ENCODE data around the gene SLC3A2. TPM values are rescaled to one million over a fixed set of nuclear protein-coding genes. Genes with fewer than 3 reads are reported as not detected.
A peak's percentile ranks its signal among the peaks of the same experiment; 100 is the strongest.

Gene SLC3A2
- total and polyA plus RNA-seq, 2 of the 13 experiments (the other 11 are each of a cell fraction or from before 2014, with no cell fraction given): 213 to 226 TPM

DNA sequence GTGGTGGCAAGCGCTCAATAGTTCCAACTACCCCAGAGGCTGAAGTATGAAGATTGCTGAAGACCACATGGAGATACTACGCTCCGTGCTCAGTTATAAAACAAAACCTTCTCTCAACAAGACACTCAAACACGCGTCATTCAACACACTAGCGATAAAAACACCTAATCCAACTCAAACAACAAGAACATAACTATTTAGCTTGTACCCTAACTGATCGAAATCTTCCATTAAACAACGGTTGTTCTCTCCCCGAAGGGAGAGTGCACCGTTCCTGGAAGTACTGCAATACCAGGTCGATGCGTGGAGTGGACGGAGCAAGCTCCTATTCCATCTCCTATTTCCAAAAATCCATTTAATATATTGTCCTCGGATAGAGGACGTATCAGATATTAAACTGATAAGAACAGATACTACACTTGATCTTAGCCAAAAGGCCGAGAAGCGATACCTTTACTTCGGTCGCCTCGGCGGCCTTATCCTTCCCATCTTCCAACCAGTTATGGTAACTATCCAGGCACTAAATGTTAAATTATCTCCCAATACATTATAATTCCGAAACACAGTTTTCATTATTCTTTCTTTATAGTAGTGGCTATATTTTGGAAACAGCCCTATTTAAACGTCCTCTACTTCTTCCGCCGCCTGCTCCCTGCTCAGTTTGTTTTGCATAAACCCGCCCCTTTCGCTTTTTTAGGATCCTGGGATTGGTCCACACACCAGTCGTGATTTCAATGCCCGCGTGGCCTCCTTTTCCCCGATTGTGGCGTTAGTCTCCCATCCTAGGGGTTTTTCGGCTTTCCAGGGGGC is 39.1 kb upstream of the SLC3A2 start (continued):
- TF ChIP-seq SMAD3 (CRISPR knock-in tag; IDR thresholded peaks at IDR 0.05) (peak; percentile 99), MEIS2 (CRISPR knock-in tag; IDR thresholded peaks at IDR 0.05) (peak; percentile 64; the same call in 1 of the 2 replicates), HNF4A (CRISPR knock-in tag; IDR thresholded peaks at IDR 0.05) (peak; percentile 40)
- TF ChIP-seq, protein P1, sequence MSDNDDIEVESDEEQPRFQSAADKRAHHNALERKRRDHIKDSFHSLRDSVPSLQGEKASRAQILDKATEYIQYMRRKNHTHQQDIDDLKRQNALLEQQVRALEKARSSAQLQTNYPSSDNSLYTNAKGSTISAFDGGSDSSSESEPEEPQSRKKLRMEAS (IDR thresholded peaks at IDR 0.05): peak; percentile 76
- TF ChIP-seq, protein P2, sequence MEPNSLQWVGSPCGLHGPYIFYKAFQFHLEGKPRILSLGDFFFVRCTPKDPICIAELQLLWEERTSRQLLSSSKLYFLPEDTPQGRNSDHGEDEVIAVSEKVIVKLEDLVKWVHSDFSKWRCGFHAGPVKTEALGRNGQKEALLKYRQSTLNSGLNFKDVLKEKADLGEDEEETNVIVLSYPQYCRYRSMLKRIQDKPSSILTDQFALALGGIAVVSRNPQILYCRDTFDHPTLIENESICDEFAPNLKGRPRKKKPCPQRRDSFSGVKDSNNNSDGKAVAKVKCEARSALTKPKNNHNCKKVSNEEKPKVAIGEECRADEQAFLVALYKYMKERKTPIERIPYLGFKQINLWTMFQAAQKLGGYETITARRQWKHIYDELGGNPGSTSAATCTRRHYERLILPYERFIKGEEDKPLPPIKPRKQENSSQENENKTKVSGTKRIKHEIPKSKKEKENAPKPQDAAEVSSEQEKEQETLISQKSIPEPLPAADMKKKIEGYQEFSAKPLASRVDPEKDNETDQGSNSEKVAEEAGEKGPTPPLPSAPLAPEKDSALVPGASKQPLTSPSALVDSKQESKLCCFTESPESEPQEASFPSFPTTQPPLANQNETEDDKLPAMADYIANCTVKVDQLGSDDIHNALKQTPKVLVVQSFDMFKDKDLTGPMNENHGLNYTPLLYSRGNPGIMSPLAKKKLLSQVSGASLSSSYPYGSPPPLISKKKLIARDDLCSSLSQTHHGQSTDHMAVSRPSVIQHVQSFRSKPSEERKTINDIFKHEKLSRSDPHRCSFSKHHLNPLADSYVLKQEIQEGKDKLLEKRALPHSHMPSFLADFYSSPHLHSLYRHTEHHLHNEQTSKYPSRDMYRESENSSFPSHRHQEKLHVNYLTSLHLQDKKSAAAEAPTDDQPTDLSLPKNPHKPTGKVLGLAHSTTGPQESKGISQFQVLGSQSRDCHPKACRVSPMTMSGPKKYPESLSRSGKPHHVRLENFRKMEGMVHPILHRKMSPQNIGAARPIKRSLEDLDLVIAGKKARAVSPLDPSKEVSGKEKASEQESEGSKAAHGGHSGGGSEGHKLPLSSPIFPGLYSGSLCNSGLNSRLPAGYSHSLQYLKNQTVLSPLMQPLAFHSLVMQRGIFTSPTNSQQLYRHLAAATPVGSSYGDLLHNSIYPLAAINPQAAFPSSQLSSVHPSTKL (CRISPR knock-in tag; IDR thresholded peaks at IDR 0.05): peak; percentile 87
- TF ChIP-seq, protein P3, sequence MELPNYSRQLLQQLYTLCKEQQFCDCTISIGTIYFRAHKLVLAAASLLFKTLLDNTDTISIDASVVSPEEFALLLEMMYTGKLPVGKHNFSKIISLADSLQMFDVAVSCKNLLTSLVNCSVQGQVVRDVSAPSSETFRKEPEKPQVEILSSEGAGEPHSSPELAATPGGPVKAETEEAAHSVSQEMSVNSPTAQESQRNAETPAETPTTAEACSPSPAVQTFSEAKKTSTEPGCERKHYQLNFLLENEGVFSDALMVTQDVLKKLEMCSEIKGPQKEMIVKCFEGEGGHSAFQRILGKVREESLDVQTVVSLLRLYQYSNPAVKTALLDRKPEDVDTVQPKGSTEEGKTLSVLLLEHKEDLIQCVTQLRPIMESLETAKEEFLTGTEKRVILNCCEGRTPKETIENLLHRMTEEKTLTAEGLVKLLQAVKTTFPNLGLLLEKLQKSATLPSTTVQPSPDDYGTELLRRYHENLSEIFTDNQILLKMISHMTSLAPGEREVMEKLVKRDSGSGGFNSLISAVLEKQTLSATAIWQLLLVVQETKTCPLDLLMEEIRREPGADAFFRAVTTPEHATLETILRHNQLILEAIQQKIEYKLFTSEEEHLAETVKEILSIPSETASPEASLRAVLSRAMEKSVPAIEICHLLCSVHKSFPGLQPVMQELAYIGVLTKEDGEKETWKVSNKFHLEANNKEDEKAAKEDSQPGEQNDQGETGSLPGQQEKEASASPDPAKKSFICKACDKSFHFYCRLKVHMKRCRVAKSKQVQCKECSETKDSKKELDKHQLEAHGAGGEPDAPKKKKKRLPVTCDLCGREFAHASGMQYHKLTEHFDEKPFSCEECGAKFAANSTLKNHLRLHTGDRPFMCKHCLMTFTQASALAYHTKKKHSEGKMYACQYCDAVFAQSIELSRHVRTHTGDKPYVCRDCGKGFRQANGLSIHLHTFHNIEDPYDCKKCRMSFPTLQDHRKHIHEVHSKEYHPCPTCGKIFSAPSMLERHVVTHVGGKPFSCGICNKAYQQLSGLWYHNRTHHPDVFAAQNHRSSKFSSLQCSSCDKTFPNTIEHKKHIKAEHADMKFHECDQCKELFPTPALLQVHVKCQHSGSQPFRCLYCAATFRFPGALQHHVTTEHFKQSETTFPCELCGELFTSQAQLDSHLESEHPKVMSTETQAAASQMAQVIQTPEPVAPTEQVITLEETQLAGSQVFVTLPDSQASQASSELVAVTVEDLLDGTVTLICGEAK (IDR thresholded peaks at IDR 0.05): no peak
- TF ChIP-seq, protein P3 (CRISPR knock-in tag; IDR thresholded peaks at IDR 0.05): peak; percentile 30; the same call in 1 of the 2 replicates
